HEK293 (cell line): ENCODE results near the gene DSC2.

Experiments
- GLI4 ChIP-seq: fragments of 450-650 bp; formaldehyde crosslinking; IDR thresholded peaks from 2 replicates; pipeline ENCODE4 v1.5.1; 2016; ENCODE audit warnings: missing biosample characterization, missing genetic modification characterization
- GLIS2 ChIP-seq: fragments of 450-650 bp; formaldehyde crosslinking; IDR thresholded peaks from 2 replicates; pipeline ENCODE4 v1.5.1; 2016; ENCODE audit warnings: missing biosample characterization, missing genetic modification characterization
- HOXC10 ChIP-seq: sonication (generic); formaldehyde crosslinking; IDR thresholded peaks from 2 replicates; pipeline ENCODE4 v1.8.1; 2023; ENCODE audit warnings: mild to moderate bottlenecking, missing genetic modification reagents
- SETDB1 ChIP-seq: IDR thresholded peaks from one replicate; pipeline ENCODE4 v1.6.1; 2017; ENCODE audit warnings: mild to moderate bottlenecking, low read length, moderate library complexity, mixed read lengths; ENCODE audit not compliant: insufficient read length
- ZIC2 ChIP-seq: fragments of 450-650 bp; formaldehyde crosslinking; IDR thresholded peaks from 2 replicates; pipeline ENCODE4 v1.5.1; 2016; ENCODE audit warnings: missing biosample characterization, missing genetic modification characterization
- ZNF174 ChIP-seq: fragments of 450-650 bp; formaldehyde crosslinking; IDR thresholded peaks from 2 replicates; pipeline ENCODE4 v1.5.0; 2017; ENCODE audit warnings: missing biosample characterization, mild to moderate bottlenecking, missing genetic modification characterization
- ZNF184 ChIP-seq: fragments of 450-650 bp; IDR thresholded peaks from 2 replicates; pipeline ENCODE4 v1.5.1; 2018; ENCODE audit warnings: missing biosample characterization, mild to moderate bottlenecking, missing genetic modification characterization
- ZNF211 ChIP-seq: fragments of 450-650 bp; formaldehyde crosslinking; IDR thresholded peaks from 2 replicates; pipeline ENCODE4 v1.5.1; 2016; ENCODE audit warnings: low read depth, missing biosample characterization, missing genetic modification characterization
- ZNF266 ChIP-seq: fragments of 450-650 bp; formaldehyde crosslinking; IDR thresholded peaks from 2 replicates; pipeline ENCODE4 v1.5.1; 2016; ENCODE audit warnings: missing biosample characterization, missing genetic modification characterization, low read depth
- ZNF423 ChIP-seq: fragments of 450-650 bp; formaldehyde crosslinking; IDR thresholded peaks from 2 replicates; pipeline ENCODE4 v1.5.1; 2016; ENCODE audit warnings: missing biosample characterization, missing genetic modification characterization
- ZNF433 ChIP-seq: fragments of 450-650 bp; formaldehyde crosslinking; IDR thresholded peaks from 2 replicates; pipeline ENCODE4 v1.5.1; 2016; ENCODE audit warnings: missing biosample characterization, missing genetic modification characterization, low read depth
- ZNF530 ChIP-seq: fragments of 450-650 bp; formaldehyde crosslinking; IDR thresholded peaks from 2 replicates; pipeline ENCODE4 v1.5.1; 2016; ENCODE audit warnings: low read depth, missing biosample characterization, missing genetic modification characterization
- ZNF626 ChIP-seq: fragments of 450-650 bp; sonication (Bioruptor Pico); formaldehyde crosslinking; IDR thresholded peaks from 2 replicates; pipeline ENCODE4 v1.5.1; 2018; ENCODE audit warnings: missing biosample characterization, missing genetic modification characterization, inconsistent platforms
- ZNF629 ChIP-seq: fragments of 450-650 bp; formaldehyde crosslinking; IDR thresholded peaks from 2 replicates; pipeline ENCODE4 v1.5.1; 2017; ENCODE audit warnings: missing biosample characterization, missing genetic modification characterization
- ZNF76 ChIP-seq: fragments of 450-650 bp; formaldehyde crosslinking; IDR thresholded peaks from 2 replicates; pipeline ENCODE4; 2016; ENCODE audit warnings: low read depth, missing biosample characterization, missing genetic modification characterization, borderline replicate concordance
- TF ChIP-seq, protein P1 (sequence below): fragments of 450-650 bp; IDR thresholded peaks from 2 replicates; pipeline ENCODE4 v1.5.1; 2018; ENCODE audit warnings: missing biosample characterization, mild to moderate bottlenecking, missing genetic modification characterization
- TF ChIP-seq, protein P2 (sequence below): fragments of 450-650 bp; formaldehyde crosslinking; IDR thresholded peaks from 2 replicates; pipeline ENCODE4 v1.5.1; 2017; ENCODE audit warnings: missing biosample characterization, missing genetic modification characterization
- TF ChIP-seq, protein P3 (sequence below): fragments of 450-650 bp; formaldehyde crosslinking; IDR thresholded peaks from 2 replicates; pipeline ENCODE4; 2016; ENCODE audit warnings: missing biosample characterization, missing genetic modification characterization
- TF ChIP-seq, protein P4 (sequence below): fragments of 450-650 bp; formaldehyde crosslinking; IDR thresholded peaks from 2 replicates; pipeline ENCODE4 v1.5.1; 2016; ENCODE audit warnings: missing biosample characterization, missing genetic modification characterization
- TF ChIP-seq, protein P5 (sequence below): fragments of 450-650 bp; formaldehyde crosslinking; IDR thresholded peaks from 2 replicates; pipeline ENCODE4 v1.5.1; 2016; ENCODE audit warnings: missing biosample characterization, missing genetic modification characterization
- TF ChIP-seq, protein P6 (sequence below): fragments of 450-650 bp; formaldehyde crosslinking; IDR thresholded peaks from 2 replicates; pipeline ENCODE4 v1.5.1; 2016; ENCODE audit warnings: missing biosample characterization, missing genetic modification characterization

Gene DSC2

DNA sequence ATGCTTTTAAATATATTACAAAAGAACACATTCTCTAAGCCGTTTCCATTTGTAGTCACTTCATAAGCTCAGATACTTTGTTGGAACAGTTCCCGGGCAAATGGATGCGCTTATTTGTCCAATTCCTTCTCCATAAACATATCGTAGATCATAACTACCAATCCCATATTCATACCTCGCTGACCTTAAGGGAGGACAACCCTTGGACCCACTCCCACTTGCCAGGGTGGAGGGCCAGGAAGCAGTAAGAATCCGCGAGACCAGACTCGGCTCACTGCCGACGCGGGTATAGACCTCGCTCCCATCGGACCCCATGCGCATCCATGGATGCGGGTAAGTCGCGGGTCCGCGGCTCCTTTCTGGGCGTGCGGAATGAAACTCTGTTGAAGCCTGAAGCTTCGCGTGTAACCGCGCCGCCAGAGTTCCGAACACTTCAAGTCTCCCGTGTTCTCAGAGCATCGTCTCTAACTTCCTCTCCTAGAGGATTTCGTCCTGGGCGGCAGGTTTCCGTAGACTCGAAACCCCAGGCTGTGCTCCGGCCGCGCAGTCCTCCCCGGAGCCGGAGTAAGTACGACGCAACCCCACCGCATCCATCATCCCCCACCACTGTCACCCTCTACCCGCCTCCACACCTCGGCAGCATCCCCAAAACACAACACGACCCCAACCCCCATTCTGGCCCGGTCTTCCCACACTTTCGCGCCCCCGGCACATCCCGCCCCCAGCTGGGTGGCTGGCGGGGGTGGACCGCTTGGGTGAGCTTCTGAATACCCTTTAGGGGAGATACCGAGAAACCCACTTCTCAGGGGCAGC is 60.7 kb downstream of the DSC2 start (continued):
- TF ChIP-seq, protein P1, sequence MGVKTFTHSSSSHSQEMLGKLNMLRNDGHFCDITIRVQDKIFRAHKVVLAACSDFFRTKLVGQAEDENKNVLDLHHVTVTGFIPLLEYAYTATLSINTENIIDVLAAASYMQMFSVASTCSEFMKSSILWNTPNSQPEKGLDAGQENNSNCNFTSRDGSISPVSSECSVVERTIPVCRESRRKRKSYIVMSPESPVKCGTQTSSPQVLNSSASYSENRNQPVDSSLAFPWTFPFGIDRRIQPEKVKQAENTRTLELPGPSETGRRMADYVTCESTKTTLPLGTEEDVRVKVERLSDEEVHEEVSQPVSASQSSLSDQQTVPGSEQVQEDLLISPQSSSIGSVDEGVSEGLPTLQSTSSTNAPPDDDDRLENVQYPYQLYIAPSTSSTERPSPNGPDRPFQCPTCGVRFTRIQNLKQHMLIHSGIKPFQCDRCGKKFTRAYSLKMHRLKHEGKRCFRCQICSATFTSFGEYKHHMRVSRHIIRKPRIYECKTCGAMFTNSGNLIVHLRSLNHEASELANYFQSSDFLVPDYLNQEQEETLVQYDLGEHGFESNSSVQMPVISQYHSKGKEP, result no peak
- TF ChIP-seq, protein P2, sequence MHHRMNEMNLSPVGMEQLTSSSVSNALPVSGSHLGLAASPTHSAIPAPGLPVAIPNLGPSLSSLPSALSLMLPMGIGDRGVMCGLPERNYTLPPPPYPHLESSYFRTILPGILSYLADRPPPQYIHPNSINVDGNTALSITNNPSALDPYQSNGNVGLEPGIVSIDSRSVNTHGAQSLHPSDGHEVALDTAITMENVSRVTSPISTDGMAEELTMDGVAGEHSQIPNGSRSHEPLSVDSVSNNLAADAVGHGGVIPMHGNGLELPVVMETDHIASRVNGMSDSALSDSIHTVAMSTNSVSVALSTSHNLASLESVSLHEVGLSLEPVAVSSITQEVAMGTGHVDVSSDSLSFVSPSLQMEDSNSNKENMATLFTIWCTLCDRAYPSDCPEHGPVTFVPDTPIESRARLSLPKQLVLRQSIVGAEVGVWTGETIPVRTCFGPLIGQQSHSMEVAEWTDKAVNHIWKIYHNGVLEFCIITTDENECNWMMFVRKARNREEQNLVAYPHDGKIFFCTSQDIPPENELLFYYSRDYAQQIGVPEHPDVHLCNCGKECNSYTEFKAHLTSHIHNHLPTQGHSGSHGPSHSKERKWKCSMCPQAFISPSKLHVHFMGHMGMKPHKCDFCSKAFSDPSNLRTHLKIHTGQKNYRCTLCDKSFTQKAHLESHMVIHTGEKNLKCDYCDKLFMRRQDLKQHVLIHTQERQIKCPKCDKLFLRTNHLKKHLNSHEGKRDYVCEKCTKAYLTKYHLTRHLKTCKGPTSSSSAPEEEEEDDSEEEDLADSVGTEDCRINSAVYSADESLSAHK (tag by site-specific recombination), result peak; percentile 10; the same call in 1 of the 2 replicates
- TF ChIP-seq ZNF184 (no peak), ZNF530 (tag by site-specific recombination) (no peak), ZNF433 (tag by site-specific recombination) (no peak), ZNF174 (tag by site-specific recombination) (no peak), ZNF211 (no peak), ZNF76 (tag by site-specific recombination) (0 out of 2 replicates have a peak, but pooled peaks have one; percentile 30), GLI4 (tag by site-specific recombination) (no peak), ZNF629 (tag by site-specific recombination) (no peak), HOXC10 (CRISPR knock-in tag) (no peak), ZNF423 (tag by site-specific recombination) (no peak), ZIC2 (tag by site-specific recombination) (peak; percentile 58), GLIS2 (tag by site-specific recombination) (peak; percentile 94), ZNF626 (no peak), SETDB1 (no peak), ZNF266 (tag by site-specific recombination) (no peak)
- TF ChIP-seq, protein P3, sequence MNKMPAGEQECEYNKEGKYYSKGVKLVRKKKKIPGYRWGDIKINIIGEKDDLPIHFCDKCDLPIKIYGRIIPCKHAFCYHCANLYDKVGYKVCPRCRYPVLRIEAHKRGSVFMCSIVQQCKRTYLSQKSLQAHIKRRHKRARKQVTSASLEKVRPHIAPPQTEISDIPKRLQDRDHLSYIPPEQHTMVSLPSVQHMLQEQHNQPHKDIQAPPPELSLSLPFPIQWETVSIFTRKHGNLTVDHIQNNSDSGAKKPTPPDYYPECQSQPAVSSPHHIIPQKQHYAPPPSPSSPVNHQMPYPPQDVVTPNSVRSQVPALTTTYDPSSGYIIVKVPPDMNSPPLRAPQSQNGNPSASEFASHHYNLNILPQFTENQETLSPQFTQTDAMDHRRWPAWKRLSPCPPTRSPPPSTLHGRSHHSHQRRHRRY (tag by site-specific recombination), result no peak
- TF ChIP-seq, protein P4, sequence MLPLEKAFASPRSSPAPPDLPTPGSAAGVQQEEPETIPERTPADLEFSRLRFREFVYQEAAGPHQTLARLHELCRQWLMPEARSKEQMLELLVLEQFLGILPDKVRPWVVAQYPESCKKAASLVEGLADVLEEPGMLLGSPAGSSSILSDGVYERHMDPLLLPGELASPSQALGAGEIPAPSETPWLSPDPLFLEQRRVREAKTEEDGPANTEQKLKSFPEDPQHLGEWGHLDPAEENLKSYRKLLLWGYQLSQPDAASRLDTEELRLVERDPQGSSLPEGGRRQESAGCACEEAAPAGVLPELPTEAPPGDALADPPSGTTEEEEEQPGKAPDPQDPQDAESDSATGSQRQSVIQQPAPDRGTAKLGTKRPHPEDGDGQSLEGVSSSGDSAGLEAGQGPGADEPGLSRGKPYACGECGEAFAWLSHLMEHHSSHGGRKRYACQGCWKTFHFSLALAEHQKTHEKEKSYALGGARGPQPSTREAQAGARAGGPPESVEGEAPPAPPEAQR, result no peak
- TF ChIP-seq, protein P5, sequence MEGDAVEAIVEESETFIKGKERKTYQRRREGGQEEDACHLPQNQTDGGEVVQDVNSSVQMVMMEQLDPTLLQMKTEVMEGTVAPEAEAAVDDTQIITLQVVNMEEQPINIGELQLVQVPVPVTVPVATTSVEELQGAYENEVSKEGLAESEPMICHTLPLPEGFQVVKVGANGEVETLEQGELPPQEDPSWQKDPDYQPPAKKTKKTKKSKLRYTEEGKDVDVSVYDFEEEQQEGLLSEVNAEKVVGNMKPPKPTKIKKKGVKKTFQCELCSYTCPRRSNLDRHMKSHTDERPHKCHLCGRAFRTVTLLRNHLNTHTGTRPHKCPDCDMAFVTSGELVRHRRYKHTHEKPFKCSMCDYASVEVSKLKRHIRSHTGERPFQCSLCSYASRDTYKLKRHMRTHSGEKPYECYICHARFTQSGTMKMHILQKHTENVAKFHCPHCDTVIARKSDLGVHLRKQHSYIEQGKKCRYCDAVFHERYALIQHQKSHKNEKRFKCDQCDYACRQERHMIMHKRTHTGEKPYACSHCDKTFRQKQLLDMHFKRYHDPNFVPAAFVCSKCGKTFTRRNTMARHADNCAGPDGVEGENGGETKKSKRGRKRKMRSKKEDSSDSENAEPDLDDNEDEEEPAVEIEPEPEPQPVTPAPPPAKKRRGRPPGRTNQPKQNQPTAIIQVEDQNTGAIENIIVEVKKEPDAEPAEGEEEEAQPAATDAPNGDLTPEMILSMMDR (tag by site-specific recombination), result no peak
- TF ChIP-seq, protein P6, sequence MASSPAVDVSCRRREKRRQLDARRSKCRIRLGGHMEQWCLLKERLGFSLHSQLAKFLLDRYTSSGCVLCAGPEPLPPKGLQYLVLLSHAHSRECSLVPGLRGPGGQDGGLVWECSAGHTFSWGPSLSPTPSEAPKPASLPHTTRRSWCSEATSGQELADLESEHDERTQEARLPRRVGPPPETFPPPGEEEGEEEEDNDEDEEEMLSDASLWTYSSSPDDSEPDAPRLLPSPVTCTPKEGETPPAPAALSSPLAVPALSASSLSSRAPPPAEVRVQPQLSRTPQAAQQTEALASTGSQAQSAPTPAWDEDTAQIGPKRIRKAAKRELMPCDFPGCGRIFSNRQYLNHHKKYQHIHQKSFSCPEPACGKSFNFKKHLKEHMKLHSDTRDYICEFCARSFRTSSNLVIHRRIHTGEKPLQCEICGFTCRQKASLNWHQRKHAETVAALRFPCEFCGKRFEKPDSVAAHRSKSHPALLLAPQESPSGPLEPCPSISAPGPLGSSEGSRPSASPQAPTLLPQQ, result peak; percentile 7; the same call in 1 of the 2 replicates
